ENCODE results near the gene CRYBG2. TPM values are rescaled to one million over a fixed set of nuclear protein-coding genes. Genes with fewer than 3 reads are reported as not detected.
"Not testable (repeated sequence)": the region's sequence is repeated elsewhere in the genome, so short reads cannot be mapped to it uniquely, and the experiment has no call there.

The CRYBG2 gene
- total RNA-seq, 1 donor from 2014 or later, result 9.4 TPM

DNA sequence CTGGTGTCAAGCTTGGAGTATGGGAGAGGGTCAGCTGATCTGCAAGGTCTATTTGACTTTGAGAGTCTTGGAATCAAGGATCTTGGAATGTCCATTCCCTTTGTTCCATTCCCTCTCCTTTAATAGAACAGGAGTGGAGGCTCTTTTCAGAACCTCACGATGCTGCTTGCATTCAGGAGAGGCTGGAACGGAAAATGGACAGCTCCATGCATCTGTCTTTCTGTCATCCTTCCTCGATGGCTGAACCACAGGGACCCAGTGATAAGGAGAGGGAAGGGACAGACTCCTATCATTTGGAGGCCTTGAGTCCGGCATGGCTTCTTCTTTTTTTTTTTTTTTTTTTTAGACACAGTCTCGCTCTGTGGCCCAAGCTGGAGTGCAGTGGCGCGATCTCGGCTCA lies 41.8 kb upstream of the CRYBG2 start:
- no peaks in the 10 kb centered on the region for H3K4me1 Mint-ChIP-seq
- no peaks in the 10 kb centered on the region for H3K27me3 Mint-ChIP-seq (ENCODE audit: low read depth)
- TF ChIP-seq, protein P1, sequence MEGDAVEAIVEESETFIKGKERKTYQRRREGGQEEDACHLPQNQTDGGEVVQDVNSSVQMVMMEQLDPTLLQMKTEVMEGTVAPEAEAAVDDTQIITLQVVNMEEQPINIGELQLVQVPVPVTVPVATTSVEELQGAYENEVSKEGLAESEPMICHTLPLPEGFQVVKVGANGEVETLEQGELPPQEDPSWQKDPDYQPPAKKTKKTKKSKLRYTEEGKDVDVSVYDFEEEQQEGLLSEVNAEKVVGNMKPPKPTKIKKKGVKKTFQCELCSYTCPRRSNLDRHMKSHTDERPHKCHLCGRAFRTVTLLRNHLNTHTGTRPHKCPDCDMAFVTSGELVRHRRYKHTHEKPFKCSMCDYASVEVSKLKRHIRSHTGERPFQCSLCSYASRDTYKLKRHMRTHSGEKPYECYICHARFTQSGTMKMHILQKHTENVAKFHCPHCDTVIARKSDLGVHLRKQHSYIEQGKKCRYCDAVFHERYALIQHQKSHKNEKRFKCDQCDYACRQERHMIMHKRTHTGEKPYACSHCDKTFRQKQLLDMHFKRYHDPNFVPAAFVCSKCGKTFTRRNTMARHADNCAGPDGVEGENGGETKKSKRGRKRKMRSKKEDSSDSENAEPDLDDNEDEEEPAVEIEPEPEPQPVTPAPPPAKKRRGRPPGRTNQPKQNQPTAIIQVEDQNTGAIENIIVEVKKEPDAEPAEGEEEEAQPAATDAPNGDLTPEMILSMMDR (IDR thresholded peaks at IDR 0.05; ENCODE audit: unreplicated experiment), result no peak
- H3K4me3 Mint-ChIP-seq, result no peak overlapping the region
- no peaks in the 10 kb centered on the region for H3K9me3 Mint-ChIP-seq
- DNase-seq (ENCODE audit: low spot score in 2 of 2, unreplicated experiment in 2 of 2), result no peak
- H3K27ac Mint-ChIP-seq, result no peak overlapping the region
- no peaks in the 10 kb centered on the region for H3K36me3 Mint-ChIP-seq

DNA sequence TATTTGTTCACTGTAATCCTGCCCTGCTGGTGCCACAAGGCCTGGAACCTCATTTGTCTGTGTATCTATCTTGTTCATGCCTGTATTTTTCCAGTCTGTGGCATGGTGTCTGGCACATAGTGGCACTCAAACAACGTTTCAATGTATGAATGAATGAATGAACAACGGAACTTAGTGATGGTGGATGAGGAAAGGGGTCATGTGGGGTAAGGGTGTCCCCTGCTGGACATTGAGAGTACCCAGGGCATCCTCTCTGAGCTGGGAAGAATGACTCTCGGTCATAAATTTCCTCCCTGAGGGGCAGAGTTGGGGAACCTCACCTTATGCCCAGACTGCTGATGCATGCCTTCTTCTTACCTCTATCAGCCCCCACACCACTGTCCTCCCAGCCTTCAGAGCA lies 37.5 kb upstream of the CRYBG2 start:
- no peaks in the 10 kb centered on the region for H3K27me3 Mint-ChIP-seq (ENCODE audit: low read depth)
- no peak for DNase-seq (ENCODE audit: low spot score in 2 of 2, unreplicated experiment in 2 of 2)
- no peaks in the 10 kb centered on the region for H3K9me3 Mint-ChIP-seq
- H3K27ac Mint-ChIP-seq, result no peak overlapping the region
- TF ChIP-seq, protein P1 (IDR thresholded peaks at IDR 0.05; ENCODE audit: unreplicated experiment), result no peak
- no peaks in the 10 kb centered on the region for H3K36me3 Mint-ChIP-seq
- no peaks in the 10 kb centered on the region for H3K4me1 Mint-ChIP-seq
- no peak overlapping the region for H3K4me3 Mint-ChIP-seq

DNA sequence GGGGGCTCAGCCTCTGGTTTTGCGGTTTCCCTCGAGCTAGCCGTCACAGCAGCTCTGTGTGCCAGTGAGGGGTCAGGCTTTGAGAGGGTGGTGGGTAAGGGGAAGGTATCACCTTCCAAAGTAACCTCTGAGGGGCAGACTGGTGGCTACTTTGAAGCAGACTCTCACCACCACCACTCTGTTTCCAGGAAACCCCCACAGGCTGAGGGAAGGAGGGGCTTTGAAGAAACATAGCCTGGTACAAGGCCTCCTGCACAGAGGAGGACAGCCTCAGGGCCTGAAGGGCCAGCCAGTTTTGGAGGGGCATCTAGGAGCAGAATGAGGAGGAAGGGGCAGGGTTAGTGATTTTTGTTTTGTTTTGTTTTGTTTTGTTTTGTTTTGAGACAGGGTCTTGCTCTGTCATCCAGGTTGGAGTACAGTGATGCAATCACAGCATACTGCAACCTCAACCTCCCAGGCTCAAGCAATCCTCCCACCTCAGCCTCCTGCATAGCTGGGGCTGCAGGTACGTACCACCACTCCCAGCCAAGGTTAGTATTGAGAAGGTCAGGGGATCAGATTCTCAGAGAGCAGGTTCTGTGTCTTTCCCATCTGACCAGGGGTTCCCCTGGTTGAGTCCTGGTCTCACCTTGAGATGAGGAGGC lies 35.8 kb upstream of the CRYBG2 start:
- no peak for DNase-seq (ENCODE audit: low spot score in 2 of 2, unreplicated experiment in 2 of 2)
- TF ChIP-seq, protein P1 (IDR thresholded peaks at IDR 0.05; ENCODE audit: unreplicated experiment), result no peak

DNA sequence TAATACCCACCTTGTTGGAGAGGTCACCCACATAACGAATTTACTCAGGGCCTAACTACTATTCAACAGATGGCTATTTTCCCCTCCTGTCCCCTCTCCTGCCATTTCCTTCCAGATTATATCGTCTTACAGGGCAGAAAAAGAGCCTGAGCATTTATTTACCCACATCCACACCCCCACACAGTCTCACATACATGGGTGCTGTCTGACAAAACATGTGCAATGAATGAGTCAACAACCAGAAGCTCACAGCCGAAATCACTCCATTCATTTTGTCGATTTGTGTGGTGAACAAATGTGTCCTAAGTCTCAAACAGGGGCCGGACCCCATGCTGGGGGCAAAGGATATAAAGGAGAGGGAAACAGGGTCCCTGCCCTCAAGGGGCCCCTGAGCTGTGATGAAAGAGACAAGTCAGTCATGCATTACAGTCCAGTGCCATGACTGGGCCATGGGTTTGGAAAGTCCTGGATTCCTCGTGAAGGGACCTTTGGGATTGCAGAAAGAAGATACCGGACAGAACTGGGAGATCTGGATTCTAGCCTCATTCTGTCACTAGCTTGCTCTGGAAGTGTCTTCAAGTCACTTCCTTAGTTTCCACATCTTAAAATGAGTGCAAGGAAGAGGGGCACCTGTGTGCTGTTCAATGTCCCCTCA lies 35.0 kb upstream of the CRYBG2 start:
- Mint-ChIP-seq H3K27me3 (ENCODE audit: low read depth) (no peaks in the 10 kb centered on the region), H3K4me3 (no peak overlapping the region), H3K9me3 (no peaks in the 10 kb centered on the region), H3K36me3 (no peaks in the 10 kb centered on the region), H3K4me1 (no peaks in the 10 kb centered on the region), H3K27ac (no peak overlapping the region)
- TF ChIP-seq, protein P1 (IDR thresholded peaks at IDR 0.05; ENCODE audit: unreplicated experiment), result no peak
- DNase-seq (ENCODE audit: low spot score in 2 of 2, unreplicated experiment in 2 of 2), result no peak

More for the DNA sequence above, 35.8 kb upstream of the CRYBG2 start:
- Mint-ChIP-seq H3K27ac (no peak overlapping the region), H3K27me3 (ENCODE audit: low read depth) (no peaks in the 10 kb centered on the region), H3K36me3 (no peaks in the 10 kb centered on the region), H3K9me3 (no peaks in the 10 kb centered on the region), H3K4me1 (no peaks in the 10 kb centered on the region), H3K4me3 (no peak overlapping the region)

DNA sequence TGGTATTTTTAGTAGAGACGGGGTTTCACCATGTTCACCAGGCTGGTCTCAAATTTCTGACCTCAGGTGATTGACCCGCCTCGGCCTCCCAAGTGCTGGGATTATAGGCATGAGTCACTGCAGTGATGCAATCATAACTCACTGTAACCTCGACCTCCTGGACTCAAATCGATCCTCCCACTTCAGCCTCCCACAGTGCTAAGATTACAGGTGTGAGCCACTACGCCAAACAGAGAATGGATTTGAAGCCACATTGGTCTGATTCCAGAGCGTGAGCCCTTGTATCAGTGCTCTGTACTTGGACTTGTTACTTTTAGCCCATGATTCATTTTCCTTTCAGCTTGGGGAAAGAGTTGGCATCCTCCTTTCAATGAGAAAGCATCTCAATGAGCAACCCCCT lies 33.5 kb upstream of the CRYBG2 start:
- DNase-seq (ENCODE audit: low spot score in 2 of 2, unreplicated experiment in 2 of 2), result no peak
- no peaks in the 10 kb centered on the region for H3K27me3 Mint-ChIP-seq (ENCODE audit: low read depth)
- no peaks in the 10 kb centered on the region for H3K4me1 Mint-ChIP-seq
- H3K4me3 Mint-ChIP-seq, result no peak overlapping the region
- H3K36me3 Mint-ChIP-seq, result no peaks in the 10 kb centered on the region
- H3K9me3 Mint-ChIP-seq, result no peaks in the 10 kb centered on the region
- TF ChIP-seq, protein P1 (IDR thresholded peaks at IDR 0.05; ENCODE audit: unreplicated experiment), result no peak
- no peak overlapping the region for H3K27ac Mint-ChIP-seq

DNA sequence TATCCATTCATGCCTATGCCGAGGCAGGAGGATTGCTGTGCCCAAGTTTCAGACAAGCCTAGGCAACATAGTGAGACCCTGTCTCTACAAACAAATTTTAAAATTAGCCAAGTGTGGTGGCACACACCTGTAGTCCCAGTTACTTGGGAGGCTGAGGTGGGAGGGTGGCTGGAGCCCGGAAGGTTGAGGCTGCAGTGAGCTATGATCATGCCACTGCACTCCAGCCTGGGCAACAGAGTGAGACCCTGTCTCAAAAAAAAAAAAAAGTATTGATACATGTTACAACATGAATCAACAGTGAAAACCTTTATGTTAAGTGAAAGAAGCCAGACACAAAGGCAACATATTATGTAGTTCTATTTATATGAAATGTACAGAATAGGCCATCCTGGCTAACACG lies 31.1 kb upstream of the CRYBG2 start:
- not testable (repeated sequence) for DNase-seq (ENCODE audit: low spot score in 2 of 2, unreplicated experiment in 2 of 2); H3K27ac Mint-ChIP-seq; H3K36me3 Mint-ChIP-seq; H3K4me3 Mint-ChIP-seq; H3K27me3 Mint-ChIP-seq (ENCODE audit: low read depth); H3K4me1 Mint-ChIP-seq; H3K9me3 Mint-ChIP-seq
